K562 (cell line): ENCODE data around the gene HACE1. TPM values are rescaled to one million over a fixed set of nuclear protein-coding genes. Genes with fewer than 3 reads are reported as not detected.

Experiments used
- ATAC-seq: fragments of 200-7000 bp; cut with Tn5 transposase; 3 replicates; pipeline ENCODE4 v1.9.1; 2020; ENCODE audit warnings: moderate library complexity
- BruUV-seq: library from RNA; stranded (reverse); fragments of 400-500 nt; replicated peaks from 2 replicates; lab custom pipeline; 2021; lab: Mats Ljungman, UMichigan
- CTCF ChIA-PET: fragments of 300-600 bp; formaldehyde crosslinking; extraction: SDS; loops from one replicate; lab custom pipeline; 2021; ENCODE audit warnings: low intra/inter-chr PET ratio; lab: Yijun Ruan, JAX
- POLR2A ChIA-PET: fragments of 300-600, 350-650 bp; sonication (Branson Sonifier 250); formaldehyde crosslinking; extraction: SDS; loops from one replicate; lab custom pipeline; 2021; ENCODE audit warnings: antibody characterized with exemption, inconsistent platforms; lab: Yijun Ruan, JAX
- DNase-seq, 4 experiments: peaks; one replicate each; pipeline versions ENCODE4 v3.0.0 to v3.0.0-alpha.2; 2011 to 2018; ENCODE audit warnings: low spot score in 3 of 4, mixed read lengths in 3 of 4; ENCODE audit errors: extremely low read depth in 1 of 4
- FAIRE-seq: peaks from 2 replicates; lab custom pipeline; 2011; peaks lifted over from hg19 to GRCh38; lab: Jason Lieb, UNC
- H2AFZ ChIP-seq: 2 replicates; pipeline ENCODE4 v1.6.0; 2011; ENCODE audit warnings: low read depth, low read length, control low read depth, inconsistent platforms
- H3K27ac ChIP-seq: fragments of 200-600 bp; 3 replicates; pipeline ENCODE4 v1.8.0; 2011; ENCODE audit warnings: low read depth, mild to moderate bottlenecking, control low read depth, inconsistent platforms, low read length, moderate library complexity, mixed read lengths; ENCODE audit errors: extremely low read depth
- H3K27me3 ChIP-seq, 2 experiments: fragments of 300-600 bp in 1 of 2; 2 replicates in 1 of 2; 3 replicates in 1 of 2; pipeline versions ENCODE4 v1.6.0 to v1.8.0; 2011; ENCODE audit warnings: inconsistent platforms in 2 of 2, low read length in 2 of 2, mild to moderate bottlenecking in 1 of 2, mixed read lengths in 1 of 2, moderate library complexity in 1 of 2; ENCODE audit not compliant: control insufficient read depth in 2 of 2, insufficient read depth in 2 of 2
- H3K36me3 ChIP-seq: fragments of 300-600 bp; 3 replicates; pipeline ENCODE4 v1.8.0; 2011; ENCODE audit warnings: mild to moderate bottlenecking, low read length, inconsistent platforms; ENCODE audit not compliant: control insufficient read depth, insufficient read depth
- H3K4me1 ChIP-seq, 2 experiments: fragments of 200-600 bp in 1 of 2; replicated peaks in 1 of 2; 2 replicates in 1 of 2; 3 replicates in 1 of 2; pipeline versions ENCODE4 v1.5.1 to v1.8.0; 2011; ENCODE audit warnings: inconsistent platforms in 2 of 2, low read length in 2 of 2, mild to moderate bottlenecking in 1 of 2, mixed read lengths in 1 of 2, moderate library complexity in 1 of 2; ENCODE audit not compliant: control insufficient read depth in 2 of 2, insufficient read depth in 2 of 2
- H3K4me2 ChIP-seq: 2 replicates; pipeline ENCODE4 v1.6.1; 2011; ENCODE audit warnings: low read length, control low read depth, inconsistent platforms, mixed read lengths; ENCODE audit not compliant: insufficient read depth
- H3K4me3 ChIP-seq: fragments of 200-600 bp; sonication (generic), shearing (Covaris generic); 2 replicates; pipeline ENCODE4 v1.5.1; 2016; ENCODE audit warnings: control low read depth, inconsistent platforms
- H3K79me2 ChIP-seq: fragments of 200-600 bp; 3 replicates; pipeline ENCODE4 v1.8.0; 2011; ENCODE audit warnings: low read length, inconsistent platforms; ENCODE audit not compliant: control insufficient read depth, insufficient read depth
- H3K9ac ChIP-seq, 2 experiments: 2 replicates each; pipeline versions ENCODE4 v1.6.0 to v1.6.1; 2011; ENCODE audit warnings: low read depth in 2 of 2, low read length in 2 of 2, control low read depth in 1 of 2, inconsistent platforms in 1 of 2, mild to moderate bottlenecking in 1 of 2, mixed read lengths in 1 of 2; ENCODE audit not compliant: insufficient read depth in 1 of 2
- H3K9me1 ChIP-seq: one replicate; pipeline ENCODE4 v1.6.0; 2011; ENCODE audit warnings: inconsistent platforms, mild to moderate bottlenecking, low read length, moderate library complexity; ENCODE audit not compliant: control insufficient read depth, insufficient read depth
- H3K9me3 ChIP-seq: replicated peaks from 2 replicates; pipeline ENCODE4 v1.5.1; 2011; ENCODE audit warnings: low read depth, low read length, inconsistent platforms; ENCODE audit not compliant: control insufficient read depth, insufficient read depth
- H4K20me1 ChIP-seq: replicated peaks from 2 replicates; pipeline ENCODE4 v1.6.1; 2011; ENCODE audit warnings: low read length, inconsistent platforms, mixed read lengths; ENCODE audit not compliant: control insufficient read depth, insufficient read depth
- CEBPG ChIP-seq, 3 experiments: fragments of 200-800 bp in 1 of 3; sonication (Bioruptor generic) in 1 of 3; sonication (generic) in 1 of 3; formaldehyde crosslinking in 1 of 3; IDR thresholded peaks in 2 of 3; conservative IDR thresholded peaks in 1 of 3; 2 replicates each; pipeline versions ENCODE4 v1.6.1 to v1.8.0; 2016 to 2022; ENCODE audit warnings: missing compliant biosample characterization in 2 of 3, missing genetic modification characterization in 2 of 3, mild to moderate bottlenecking in 1 of 3, missing genetic modification reagents in 1 of 3
- CHD2 ChIP-seq: IDR thresholded peaks from 2 replicates; pipeline ENCODE4 v1.6.1; 2011; ENCODE audit warnings: low read depth, low read length
- E2F3 ChIP-seq: fragments of 250-450 bp; sonication (Bioruptor Pico); IDR thresholded peaks from 2 replicates; pipeline ENCODE4 v1.4.0; 2020; ENCODE audit warnings: mild to moderate bottlenecking
- FOXA3 ChIP-seq, 2 experiments: fragments of 450-650 bp in 1 of 2; sonication (generic) in 1 of 2; formaldehyde crosslinking; IDR thresholded peaks in 1 of 2; conservative IDR thresholded peaks in 1 of 2; 2 replicates each; pipeline versions ENCODE4 v1.4.0 to v1.8.0; 2020 to 2022; ENCODE audit warnings: mild to moderate bottlenecking in 2 of 2, missing genetic modification reagents in 1 of 2
- FOXJ2 ChIP-seq: fragments of 200-800 bp; sonication (Bioruptor generic); IDR thresholded peaks from 2 replicates; pipeline ENCODE4 v1.6.1; 2016; ENCODE audit warnings: missing genetic modification characterization, missing compliant biosample characterization
- GATA2 ChIP-seq: sonication (generic); formaldehyde crosslinking; IDR thresholded peaks from 2 replicates; pipeline ENCODE4 v1.4.0; 2020; ENCODE audit warnings: mild to moderate bottlenecking, missing genetic modification reagents
- POLR2AphosphoS2 ChIP-seq: IDR thresholded peaks from 2 replicates; pipeline ENCODE4 v1.6.1; 2012; ENCODE audit warnings: low read length, improper control_type of control experiment
- SNRNP70 ChIP-seq: fragments of 200-400 bp; formaldehyde crosslinking; optimal IDR thresholded peaks from 2 replicates; pipeline ENCODE3; 2017; ENCODE audit warnings: low read depth, low read length
- ZNF354B ChIP-seq: fragments of 250-450 bp; sonication (Bioruptor Pico); IDR thresholded peaks from 2 replicates; pipeline ENCODE4 v1.4.0; 2020
- WGBS: fragments of 100-300 bp; shearing (Covaris generic); methylation state at CpG from one replicate; pipeline ENCODE4 v1.1.6; 2016; ENCODE audit warnings: low coverage, mixed read lengths; ENCODE audit not compliant: insufficient coverage; ENCODE audit errors: missing lambda C conversion rate; 5-methylcytosine and 5-hydroxymethylcytosine counted together
- in situ Hi-C: fragments of 300-500 bp; cut with MboI; formaldehyde crosslinking; loops from 4 replicates; pipeline ENCODE4 v1.15.0; 2018; ENCODE audit warnings: inconsistent platforms, mixed read lengths
- intact Hi-C: fragments of 100-400 bp; cut with micrococcal nuclease; formaldehyde crosslinking; loops from 2 replicates; pipeline ENCODE4 v1.14.2; 2022
- polyA plus RNA-seq, 8 experiments: library from polyadenylated mRNA; depleted of rRNA in 4 of 8; stranded (reverse) in 5 of 8; unstranded in 3 of 8; fragments of >200 nt; fragmentation: Nextera tagmentation in 2 of 8; fragmentation: Illumina TruSeq in 1 of 8; extraction: Ambion mirVana in 2 of 8; extraction: Trizol in 1 of 8; gene quantifications; 2 replicates each; pipeline versions ENCODE4 v1.2.1 to v1.2.3, GENCODE V29; 2011 to 2014; ENCODE audit warnings: inconsistent platforms in 1 of 8, missing spikeins in 1 of 8
- total RNA-seq, 7 experiments: library from RNA; depleted of rRNA in 6 of 7; stranded (reverse); fragments of >200 nt in 6 of 7; fragmentation: Illumina TruSeq in 2 of 7; extraction: Trizol in 2 of 7; gene quantifications; 2 replicates each; pipeline versions ENCODE4 v1.2.1 to v1.2.3, GENCODE V29; 2011 to 2021; ENCODE audit warnings: low replicate concordance in 1 of 7
- TF ChIP-seq, protein P1 (sequence below): fragments of 450-650 bp; formaldehyde crosslinking; IDR thresholded peaks from 2 replicates; pipeline ENCODE4 v1.4.0; 2020; ENCODE audit warnings: mild to moderate bottlenecking, moderate library complexity
- TF ChIP-seq, protein P2 (sequence below), 2 experiments: fragments of 450-650 bp; formaldehyde crosslinking in 1 of 2; IDR thresholded peaks; 2 replicates each; pipeline versions ENCODE4 v1.4.0 to v1.6.1; 2014 to 2020; ENCODE audit warnings: mild to moderate bottlenecking in 2 of 2, borderline replicate concordance in 1 of 2, low read depth in 1 of 2

The HACE1 gene
- total and polyA plus RNA-seq, 9 of the 15 experiments (the other 6 are each of a cell fraction or from before 2014, with no cell fraction given): 3.6 to 19.9 (median 9.1) TPM

DNA sequence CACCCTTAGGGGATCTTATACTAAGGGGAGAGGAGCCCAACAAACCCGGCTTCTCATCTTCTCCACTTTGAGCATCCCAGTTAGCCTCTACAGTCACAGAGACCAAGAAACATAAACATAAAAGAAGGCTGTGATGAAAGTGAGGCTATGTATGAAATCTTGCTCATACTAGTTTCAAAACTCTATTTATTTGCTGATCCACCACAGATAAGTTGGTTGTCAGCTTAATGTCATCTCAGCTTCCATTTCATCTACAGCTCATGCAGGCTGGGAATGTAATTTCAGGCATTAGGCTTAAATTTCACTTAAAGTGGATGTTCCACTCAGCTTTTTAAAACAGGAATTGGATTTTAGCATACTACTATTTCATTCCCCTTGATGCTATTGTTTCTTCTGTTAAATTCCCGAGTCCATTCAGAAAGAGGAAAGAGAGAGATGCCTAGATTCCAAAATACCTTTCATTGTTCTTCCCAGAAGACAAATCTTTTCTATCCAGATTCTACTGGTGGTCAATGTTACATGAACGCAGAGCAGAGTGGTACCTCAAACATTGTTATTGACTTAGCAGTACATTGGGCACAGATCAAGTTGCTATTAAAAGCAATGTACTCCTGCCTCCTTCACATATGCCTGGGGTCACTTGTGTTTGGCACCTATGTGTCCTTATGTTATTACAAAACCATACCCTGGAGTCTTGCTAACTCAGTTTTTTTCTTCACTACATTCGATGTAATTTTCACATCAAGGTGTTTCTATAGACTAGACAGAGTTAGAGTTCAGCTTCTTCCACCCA lies 149.0 kb downstream of the HACE1 start:
- no peak overlapping the region for H2AFZ ChIP-seq
- no peaks in the 10 kb centered on the region for H3K9me1 ChIP-seq
- H3K9ac ChIP-seq: no peak overlapping the region
- no peak overlapping the region for H3K4me2 ChIP-seq
- intact Hi-C loops: no loop called here
- BruUV-seq: no TSS peak
- in situ Hi-C loops: no loop called here
- no peaks in the 10 kb centered on the region for H3K36me3 ChIP-seq
- FAIRE-seq (no peak), ATAC-seq (no peak), DNase-seq (no peak)
- H3K27ac ChIP-seq: no peak overlapping the region
- no peaks in the 10 kb centered on the region; a peak in 2 of 5 replicates for H3K4me1 ChIP-seq
- H3K9me3 ChIP-seq: no peaks in the 10 kb centered on the region
- WGBS: 11% methylated on average over 4 of the region's 4 CpGs
- H3K4me3 ChIP-seq: no peak overlapping the region
- no peaks in the 10 kb centered on the region for H3K79me2 ChIP-seq
- no peaks in the 10 kb centered on the region for H3K27me3 ChIP-seq
- H4K20me1 ChIP-seq: no peaks in the 10 kb centered on the region
- ChIA-PET POLR2A (interaction anchor here (1.2 kb wide), 1 partner anchor 9 kb away, joined by 7 read pairs; no protein-coding TSS in a partner anchor), CTCF (no interaction called here)
- TF ChIP-seq FOXJ2 (tag) (no peak), CEBPG (CRISPR knock-in tag; IDR thresholded peaks at IDR 0.05) (no peak), CEBPG (tag; conservative IDR thresholded peaks at IDR 0.05 in 1 of 2, IDR thresholded peaks at IDR 0.05 in 1 of 2) (no peak), E2F3 (CRISPR knock-in tag) (no peak), ZNF354B (CRISPR knock-in tag) (no peak), FOXA3 (CRISPR knock-in tag; conservative IDR thresholded peaks at IDR 0.05 in 1 of 2, IDR thresholded peaks at IDR 0.05 in 1 of 2) (peak in 1 of 2 experiments; percentile 65; a peak in 1 of 4 replicates), GATA2 (no peak), CHD2 (no peak), SNRNP70 (no peak), POLR2AphosphoS2 (no peak)
- TF ChIP-seq, protein P1, sequence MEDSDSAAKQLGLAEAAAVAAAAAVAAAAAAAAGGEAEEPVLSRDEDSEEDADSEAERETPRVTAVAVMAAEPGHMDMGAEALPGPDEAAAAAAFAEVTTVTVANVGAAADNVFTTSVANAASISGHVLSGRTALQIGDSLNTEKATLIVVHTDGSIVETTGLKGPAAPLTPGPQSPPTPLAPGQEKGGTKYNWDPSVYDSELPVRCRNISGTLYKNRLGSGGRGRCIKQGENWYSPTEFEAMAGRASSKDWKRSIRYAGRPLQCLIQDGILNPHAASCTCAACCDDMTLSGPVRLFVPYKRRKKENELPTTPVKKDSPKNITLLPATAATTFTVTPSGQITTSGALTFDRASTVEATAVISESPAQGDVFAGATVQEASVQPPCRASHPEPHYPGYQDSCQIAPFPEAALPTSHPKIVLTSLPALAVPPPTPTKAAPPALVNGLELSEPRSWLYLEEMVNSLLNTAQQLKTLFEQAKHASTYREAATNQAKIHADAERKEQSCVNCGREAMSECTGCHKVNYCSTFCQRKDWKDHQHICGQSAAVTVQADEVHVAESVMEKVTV (CRISPR knock-in tag): no peak
- TF ChIP-seq, protein P2, sequence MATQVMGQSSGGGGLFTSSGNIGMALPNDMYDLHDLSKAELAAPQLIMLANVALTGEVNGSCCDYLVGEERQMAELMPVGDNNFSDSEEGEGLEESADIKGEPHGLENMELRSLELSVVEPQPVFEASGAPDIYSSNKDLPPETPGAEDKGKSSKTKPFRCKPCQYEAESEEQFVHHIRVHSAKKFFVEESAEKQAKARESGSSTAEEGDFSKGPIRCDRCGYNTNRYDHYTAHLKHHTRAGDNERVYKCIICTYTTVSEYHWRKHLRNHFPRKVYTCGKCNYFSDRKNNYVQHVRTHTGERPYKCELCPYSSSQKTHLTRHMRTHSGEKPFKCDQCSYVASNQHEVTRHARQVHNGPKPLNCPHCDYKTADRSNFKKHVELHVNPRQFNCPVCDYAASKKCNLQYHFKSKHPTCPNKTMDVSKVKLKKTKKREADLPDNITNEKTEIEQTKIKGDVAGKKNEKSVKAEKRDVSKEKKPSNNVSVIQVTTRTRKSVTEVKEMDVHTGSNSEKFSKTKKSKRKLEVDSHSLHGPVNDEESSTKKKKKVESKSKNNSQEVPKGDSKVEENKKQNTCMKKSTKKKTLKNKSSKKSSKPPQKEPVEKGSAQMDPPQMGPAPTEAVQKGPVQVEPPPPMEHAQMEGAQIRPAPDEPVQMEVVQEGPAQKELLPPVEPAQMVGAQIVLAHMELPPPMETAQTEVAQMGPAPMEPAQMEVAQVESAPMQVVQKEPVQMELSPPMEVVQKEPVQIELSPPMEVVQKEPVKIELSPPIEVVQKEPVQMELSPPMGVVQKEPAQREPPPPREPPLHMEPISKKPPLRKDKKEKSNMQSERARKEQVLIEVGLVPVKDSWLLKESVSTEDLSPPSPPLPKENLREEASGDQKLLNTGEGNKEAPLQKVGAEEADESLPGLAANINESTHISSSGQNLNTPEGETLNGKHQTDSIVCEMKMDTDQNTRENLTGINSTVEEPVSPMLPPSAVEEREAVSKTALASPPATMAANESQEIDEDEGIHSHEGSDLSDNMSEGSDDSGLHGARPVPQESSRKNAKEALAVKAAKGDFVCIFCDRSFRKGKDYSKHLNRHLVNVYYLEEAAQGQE (IDR thresholded peaks at IDR 0.05; ENCODE audit: borderline replicate concordance): peak; percentile 24; the same call in 1 of the 2 replicates
- TF ChIP-seq, protein P2 (CRISPR knock-in tag; IDR thresholded peaks at IDR 0.05; ENCODE audit: low read depth): no peak
